Cardiac fibroblast (primary cell): ENCODE data around the gene CLCA2.
A peak's percentile ranks its signal among the peaks of the same experiment; 100 is the strongest.

Experiments used
- DNase-seq, 2 donors: peaks; one replicate each; pipeline versions ENCODE4 v3.0.0 to v3.0.0-alpha.2; 2010; ENCODE audit warnings: low read depth in 2 of 2
- H3K4me3 ChIP-seq, 2 donors: replicated peaks in 1 of 2; 1 replicate in 1 of 2; 2 replicates in 1 of 2; pipeline ENCODE4 v1.5.1; 2011; ENCODE audit warnings: low read depth in 2 of 2, low read length in 2 of 2, mild to moderate bottlenecking in 2 of 2, moderate library complexity in 1 of 2
- CTCF ChIP-seq: IDR thresholded peaks from one replicate; pipeline ENCODE4 v1.5.1; 2011; ENCODE audit warnings: low read depth, mild to moderate bottlenecking, low read length, inconsistent platforms

The CLCA2 gene

GRCh38 chr1:86441581-86441980, 17.6 kb downstream of the CLCA2 start:
- no peak for DNase-seq
- no peak for TF ChIP-seq CTCF
- no peak overlapping the region for H3K4me3 ChIP-seq

GRCh38 chr1:86441997-86442396, 18.0 kb downstream of the CLCA2 start:
- no peak overlapping the region for H3K4me3 ChIP-seq
- no peak for DNase-seq
- TF ChIP-seq CTCF: no peak

- no peak for DNase-seq
- no peak overlapping the region for H3K4me3 ChIP-seq
- no peak for TF ChIP-seq CTCF
These were observed 21.9 kb downstream of the CLCA2 start for GRCh38 chr1:86445919-86446318.

GRCh38 chr1:86447198-86447790, 23.3 kb downstream of the CLCA2 start:
- no peak overlapping the region for H3K4me3 ChIP-seq
- no peak for DNase-seq
- TF ChIP-seq CTCF: no peak

- no peak for TF ChIP-seq CTCF
- H3K4me3 ChIP-seq: no peak overlapping the region
- DNase-seq: peak; percentile 8 to 28
These were observed 24.7 kb downstream of the CLCA2 start for GRCh38 chr1:86448670-86449069.

GRCh38 chr1:86449103-86449502, 25.1 kb downstream of the CLCA2 start:
- no peak for DNase-seq
- H3K4me3 ChIP-seq: no peak overlapping the region
- no peak for TF ChIP-seq CTCF

GRCh38 chr1:86450847-86451246, 26.9 kb downstream of the CLCA2 start:
- peak in 1 of 2 donors; percentile 22 for DNase-seq
- no peak for TF ChIP-seq CTCF
- H3K4me3 ChIP-seq: no peak overlapping the region
